H1 (cell line): Measurements from ENCODE around the gene CNNM3. TPM values are rescaled to one million over a fixed set of nuclear protein-coding genes. Genes with fewer than 3 reads are reported as not detected.
"Not testable (repeated sequence)": the region's sequence is repeated elsewhere in the genome, so short reads cannot be mapped to it uniquely, and the experiment has no call there.

ENCODE experiments used
- CTCF ChIA-PET: fragments of 300-600 bp; sonication (Branson Sonifier 250); formaldehyde crosslinking; loops from one replicate; lab custom pipeline; 2021; ENCODE audit not compliant: partially characterized antibody; lab: Charles Lee
- POLR2A ChIA-PET: fragments of 300-600 bp; sonication (Branson Sonifier 250); formaldehyde crosslinking; loops from one replicate; lab custom pipeline; 2021; ENCODE audit warnings: inconsistent platforms; ENCODE audit not compliant: partially characterized antibody; lab: Charles Lee
- DNase-seq, 2 experiments: peaks; one replicate each; pipeline versions ENCODE4 v3.0.0 to v3.0.0-alpha.2; 2010 to 2022; ENCODE audit warnings: low spot score in 2 of 2, low read depth in 1 of 2, mixed read lengths in 1 of 2
- FAIRE-seq: peaks from 2 replicates; lab custom pipeline; 2011; peaks lifted over from hg19 to GRCh38; lab: Jason Lieb, UNC
- H2AFZ ChIP-seq: 2 replicates; pipeline ENCODE4 v1.8.1; 2012; ENCODE audit warnings: low read length, inconsistent platforms
- H2AK5ac ChIP-seq: 2 replicates; pipeline ENCODE4 v1.6.1; 2013; ENCODE audit warnings: low read depth, low read length
- H2BK120ac ChIP-seq: replicated peaks from 2 replicates; pipeline ENCODE3; 2013; ENCODE audit warnings: low read depth, low read length, inconsistent platforms
- H2BK12ac ChIP-seq: 2 replicates; pipeline ENCODE4 v1.6.1; 2013; ENCODE audit warnings: low read depth, low read length
- H2BK15ac ChIP-seq: 2 replicates; pipeline ENCODE4 v1.6.1; 2013; ENCODE audit warnings: low read length
- H2BK20ac ChIP-seq: 2 replicates; pipeline ENCODE4 v1.6.1; 2013; ENCODE audit warnings: low read length
- H2BK5ac ChIP-seq: 2 replicates; pipeline ENCODE4 v1.6.1; 2013; ENCODE audit warnings: low read depth, low read length
- H3K14ac ChIP-seq: 2 replicates; pipeline ENCODE4 v1.6.1; 2013; ENCODE audit warnings: inconsistent platforms; ENCODE audit not compliant: insufficient read length
- H3K18ac ChIP-seq: 2 replicates; pipeline ENCODE4 v1.6.1; 2013; ENCODE audit warnings: low read length; ENCODE audit errors: extremely low read depth
- H3K23ac ChIP-seq: 2 replicates; pipeline ENCODE4 v1.6.1; 2013; ENCODE audit warnings: inconsistent platforms; ENCODE audit not compliant: insufficient read length
- H3K23me2 ChIP-seq: 2 replicates; pipeline ENCODE4 v1.6.1; 2013; ENCODE audit warnings: low read depth, low read length
- H3K27ac ChIP-seq: 2 replicates; pipeline ENCODE4 v1.6.1; 2011; ENCODE audit warnings: low read depth, low read length, inconsistent platforms
- H3K27me3 ChIP-seq, 4 experiments: replicated peaks in 1 of 4; 1 replicate in 1 of 4; 2 replicates in 3 of 4; pipeline versions ENCODE4 v1.6.1 to v1.8.1; 2011 to 2013; ENCODE audit warnings: low read length in 3 of 4, mild to moderate bottlenecking in 3 of 4, inconsistent platforms in 2 of 4, mixed read lengths in 2 of 4, moderate library complexity in 1 of 4; ENCODE audit not compliant: control insufficient read depth in 3 of 4, insufficient read depth in 3 of 4; ENCODE audit errors: extremely low read depth in 1 of 4
- H3K36me3 ChIP-seq, 4 experiments: 2 replicates each; pipeline versions ENCODE4 v1.6.1 to v1.8.1; 2011 to 2013; ENCODE audit warnings: mild to moderate bottlenecking in 4 of 4, low read length in 3 of 4, moderate library complexity in 2 of 4, control low read depth in 1 of 4, inconsistent platforms in 1 of 4; ENCODE audit not compliant: insufficient read depth in 4 of 4, control insufficient read depth in 2 of 4
- H3K4ac ChIP-seq: replicated peaks from 2 replicates; pipeline ENCODE3; 2013; ENCODE audit warnings: low read length, low read depth, mixed read lengths, inconsistent platforms; ENCODE audit not compliant: insufficient read length
- H3K4me1 ChIP-seq, 4 experiments: replicated peaks in 1 of 4; 1 replicate in 1 of 4; 2 replicates in 3 of 4; pipeline versions ENCODE4 v1.6.1 to v1.8.1; 2011 to 2013; ENCODE audit warnings: low read length in 3 of 4, inconsistent platforms in 2 of 4, mixed read lengths in 1 of 4; ENCODE audit not compliant: insufficient read depth in 4 of 4, control insufficient read depth in 3 of 4
- H3K4me2 ChIP-seq, 2 experiments: 2 replicates each; pipeline versions ENCODE4 v1.6.1 to v1.8.1; 2011 to 2013; ENCODE audit warnings: low read depth in 2 of 2, low read length in 2 of 2, control low read depth in 1 of 2, inconsistent platforms in 1 of 2, mild to moderate bottlenecking in 1 of 2; ENCODE audit not compliant: insufficient read depth in 1 of 2
- H3K4me3 ChIP-seq, 4 experiments: fragments of 200-600, 300-600 bp in 1 of 4; sonication (generic), shearing (Covaris generic), sonication (Bioruptor Twin) in 1 of 4; 2 replicates each; pipeline versions ENCODE4 v1.5.1 to v1.8.1; 2011 to 2016; ENCODE audit warnings: low read length in 4 of 4, low read depth in 3 of 4, control low read depth in 2 of 4, inconsistent platforms in 2 of 4, mild to moderate bottlenecking in 2 of 4, mixed read lengths in 1 of 4, moderate library complexity in 1 of 4; ENCODE audit not compliant: insufficient read depth in 2 of 4; ENCODE audit errors: extremely low read depth in 1 of 4
- H3K56ac ChIP-seq: replicated peaks from 2 replicates; pipeline ENCODE3; 2013; ENCODE audit warnings: low read depth, mild to moderate bottlenecking, mixed read lengths, low read length, inconsistent platforms; ENCODE audit not compliant: insufficient read length
- H3K79me1 ChIP-seq: 2 replicates; pipeline ENCODE4 v1.6.1; 2013; ENCODE audit warnings: low read depth, low read length, control low read depth
- H3K79me2 ChIP-seq, 2 experiments: 2 replicates each; pipeline versions ENCODE4 v1.6.1 to v1.8.1; 2012 to 2013; ENCODE audit warnings: low read length in 2 of 2, mild to moderate bottlenecking in 2 of 2, inconsistent platforms in 1 of 2; ENCODE audit not compliant: insufficient read depth in 2 of 2, control insufficient read depth in 1 of 2
- H3K9ac ChIP-seq, 4 experiments: replicated peaks in 1 of 4; 1 replicate in 1 of 4; 2 replicates in 3 of 4; pipeline versions ENCODE4 v1.6.1 to v1.8.1; 2011 to 2013; ENCODE audit warnings: low read depth in 3 of 4, low read length in 3 of 4, control low read depth in 2 of 4, mild to moderate bottlenecking in 2 of 4, moderate library complexity in 2 of 4, inconsistent platforms in 1 of 4; ENCODE audit errors: extremely low read depth in 1 of 4
- H3K9me3 ChIP-seq, 2 experiments: 2 replicates each; pipeline versions ENCODE4 v1.6.1 to v1.8.1; 2012 to 2013; ENCODE audit warnings: mild to moderate bottlenecking in 2 of 2, moderate library complexity in 2 of 2, control low read depth in 1 of 2, inconsistent platforms in 1 of 2, low read depth in 1 of 2, low read length in 1 of 2, mixed read lengths in 1 of 2; ENCODE audit not compliant: insufficient read depth in 2 of 2
- H4K20me1 ChIP-seq, 2 experiments: replicated peaks in 1 of 2; 2 replicates each; pipeline versions ENCODE3 to v1.8.1; 2011 to 2013; ENCODE audit warnings: inconsistent platforms in 2 of 2, low read length in 2 of 2, mild to moderate bottlenecking in 1 of 2; ENCODE audit not compliant: insufficient read depth in 2 of 2, control insufficient read depth in 1 of 2
- H4K5ac ChIP-seq: 2 replicates; pipeline ENCODE4 v1.6.1; 2013; ENCODE audit warnings: low read length, low read depth, mixed read lengths, inconsistent platforms; ENCODE audit not compliant: insufficient read length
- H4K8ac ChIP-seq: 2 replicates; pipeline ENCODE4 v1.8.0; 2013; ENCODE audit warnings: mild to moderate bottlenecking, moderate library complexity, low read length, inconsistent platforms; ENCODE audit not compliant: insufficient read depth; ENCODE audit errors: extremely low read depth
- H4K91ac ChIP-seq: replicated peaks from 2 replicates; pipeline ENCODE3; 2013; ENCODE audit warnings: low read length, mixed read lengths, inconsistent platforms; ENCODE audit not compliant: insufficient read length
- WGBS, 2 experiments: shearing (Covaris generic) in 1 of 2; methylation state at CpG; one replicate each; pipeline versions ENCODE4 v1.1.6 to v1.1.7; 2013 to 2015; ENCODE audit warnings: low lambda C conversion rate in 2 of 2, mixed read lengths in 2 of 2, inconsistent platforms in 1 of 2, low coverage in 1 of 2, missing lambda C conversion rate in 1 of 2; ENCODE audit not compliant: insufficient replicate concordance in 2 of 2, insufficient coverage in 1 of 2, insufficient read length in 1 of 2; ENCODE audit errors: extremely low coverage in 1 of 2, missing lambda C conversion rate in 1 of 2; 5-methylcytosine and 5-hydroxymethylcytosine counted together
- polyA plus RNA-seq, 7 experiments: library from polyadenylated mRNA; depleted of rRNA in 3 of 7; stranded (reverse) in 5 of 7; unstranded in 2 of 7; fragments of >200 nt in 5 of 7; fragments of 200-250 nt in 2 of 7; gene quantifications; 1 replicate in 5 of 7; 2 replicates in 1 of 7; 4 replicates in 1 of 7; pipeline versions ENCODE4 v1.2.1 to v1.2.3, GENCODE V29; 2011 to 2013; ENCODE audit warnings: missing spikeins in 2 of 7, mixed read lengths in 2 of 7
- total RNA-seq: library from RNA; stranded (reverse); fragmentation: NEBNext Ultra II Directional; extraction: Animal tissue kit (Norgen Biotek cat#: 25700); gene quantifications from 2 replicates; pipeline ENCODE4 v1.2.1, GENCODE V29; 2021

Gene CNNM3
- total and polyA plus RNA-seq, 2 of the 8 experiments (the other 6 are each of a cell fraction or from before 2014, with no cell fraction given) = 29.1 to 29.2 TPM

DNA sequence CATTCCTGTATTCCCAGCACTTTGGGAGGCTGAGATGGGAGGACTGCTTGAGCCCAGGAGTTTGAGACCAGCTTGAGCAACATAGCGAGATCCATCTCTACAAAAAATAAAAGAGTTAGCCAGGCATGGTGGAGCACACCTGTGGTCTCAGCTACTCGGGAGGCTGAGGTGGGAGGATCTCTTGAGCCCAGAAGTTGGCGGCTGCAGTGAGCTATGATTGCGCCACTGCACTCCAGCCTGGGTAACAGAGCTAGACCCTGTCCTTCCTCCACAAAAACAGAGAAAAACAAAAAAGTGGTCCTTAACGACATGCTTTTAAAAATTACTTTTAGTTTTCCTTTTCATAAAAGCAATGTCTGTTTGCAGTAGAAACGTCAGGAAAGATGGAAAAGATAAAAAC lies 19.6 kb upstream of the CNNM3 start:
- 92% methylated on average over 6 of the region's 6 CpGs; no CpG with 5 or more reads in 1 of the 2 experiments for WGBS, 2 experiments
- DNase-seq, H2AFZ ChIP-seq, H3K9me3 ChIP-seq, H3K27me3 ChIP-seq, H4K91ac ChIP-seq, H3K23ac ChIP-seq, H2BK5ac ChIP-seq, H3K27ac ChIP-seq, H3K9ac ChIP-seq, H3K4me1 ChIP-seq, H3K36me3 ChIP-seq, H2BK20ac ChIP-seq, H3K79me2 ChIP-seq, H3K14ac ChIP-seq, H4K5ac ChIP-seq, FAIRE-seq, POLR2A ChIA-PET, H3K4me3 ChIP-seq, H4K20me1 ChIP-seq, H3K18ac ChIP-seq, H3K4me2 ChIP-seq, H4K8ac ChIP-seq, H3K23me2 ChIP-seq, H3K79me1 ChIP-seq, H2AK5ac ChIP-seq, H3K4ac ChIP-seq, H3K56ac ChIP-seq, H2BK120ac ChIP-seq, H2BK15ac ChIP-seq, H2BK12ac ChIP-seq: not testable (repeated sequence)
- CTCF ChIA-PET = interaction anchor here (0.7 to 5.0 kb wide), 3 partner anchors 27 to 43 kb away, joined by 3 to 46 read pairs (median 3); partner anchors contain the start of gene CNNM4
